ENCODE data around the gene CRYBA1.
"Not testable (repeated sequence)": the region's sequence is repeated elsewhere in the genome, so short reads cannot be mapped to it uniquely, and the experiment has no call there.

CRYBA1 gene

DNA sequence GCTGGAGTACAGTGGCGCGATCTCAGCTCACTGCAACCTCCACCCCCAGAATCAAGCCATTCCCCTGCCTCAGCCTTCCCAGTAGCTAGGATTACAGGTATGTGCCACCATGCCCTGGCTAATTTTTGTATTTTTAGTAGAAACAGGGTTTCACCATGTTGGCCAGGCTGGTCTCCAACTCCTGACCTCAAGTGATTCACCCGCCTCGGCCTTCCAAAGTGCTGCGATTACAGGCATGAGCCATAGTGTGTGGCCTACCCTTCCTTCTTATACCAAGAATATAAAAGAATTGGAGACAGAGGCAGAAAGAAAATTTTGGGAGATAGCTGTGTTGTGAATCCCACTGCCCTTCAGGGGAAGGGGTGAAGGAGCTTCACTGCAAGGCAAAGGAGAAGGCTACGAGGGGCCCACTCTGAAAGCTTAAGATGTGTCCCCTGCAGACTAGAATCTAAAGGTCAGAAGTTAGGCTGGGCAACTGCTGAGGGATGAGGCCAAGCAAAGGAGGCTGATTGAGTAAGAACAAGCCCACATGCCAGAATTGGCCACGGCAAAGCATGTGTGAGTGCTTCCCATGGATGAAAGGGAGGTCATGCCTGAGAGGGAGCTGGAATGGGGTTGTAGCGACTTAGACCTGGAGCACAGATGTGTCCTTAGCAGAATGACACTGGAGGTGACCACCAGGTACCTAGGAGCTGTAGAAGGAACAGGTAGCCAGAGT is 8.4 kb upstream of the CRYBA1 start:
- DNase-seq: no peak

DNA sequence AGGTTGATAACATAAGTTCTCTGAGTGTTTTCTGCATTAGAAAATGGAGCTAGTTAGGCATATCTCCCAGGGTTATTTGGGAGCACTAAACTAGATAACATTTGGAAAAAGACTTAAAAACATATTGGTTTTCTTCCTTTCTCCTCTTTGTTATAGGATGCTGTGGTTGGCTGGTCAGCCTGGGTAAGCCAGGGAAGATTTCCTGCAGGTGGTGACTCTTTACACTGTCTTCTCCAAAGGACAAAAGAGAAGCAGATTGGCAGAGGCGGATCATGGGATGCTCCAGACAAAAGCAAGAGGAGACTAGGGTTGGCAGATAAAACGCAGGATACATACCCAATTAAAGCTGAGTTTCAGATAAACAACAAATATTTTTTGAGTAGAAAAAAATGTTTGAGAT is 6.2 kb upstream of the CRYBA1 start:
- DNase-seq: no peak

DNA sequence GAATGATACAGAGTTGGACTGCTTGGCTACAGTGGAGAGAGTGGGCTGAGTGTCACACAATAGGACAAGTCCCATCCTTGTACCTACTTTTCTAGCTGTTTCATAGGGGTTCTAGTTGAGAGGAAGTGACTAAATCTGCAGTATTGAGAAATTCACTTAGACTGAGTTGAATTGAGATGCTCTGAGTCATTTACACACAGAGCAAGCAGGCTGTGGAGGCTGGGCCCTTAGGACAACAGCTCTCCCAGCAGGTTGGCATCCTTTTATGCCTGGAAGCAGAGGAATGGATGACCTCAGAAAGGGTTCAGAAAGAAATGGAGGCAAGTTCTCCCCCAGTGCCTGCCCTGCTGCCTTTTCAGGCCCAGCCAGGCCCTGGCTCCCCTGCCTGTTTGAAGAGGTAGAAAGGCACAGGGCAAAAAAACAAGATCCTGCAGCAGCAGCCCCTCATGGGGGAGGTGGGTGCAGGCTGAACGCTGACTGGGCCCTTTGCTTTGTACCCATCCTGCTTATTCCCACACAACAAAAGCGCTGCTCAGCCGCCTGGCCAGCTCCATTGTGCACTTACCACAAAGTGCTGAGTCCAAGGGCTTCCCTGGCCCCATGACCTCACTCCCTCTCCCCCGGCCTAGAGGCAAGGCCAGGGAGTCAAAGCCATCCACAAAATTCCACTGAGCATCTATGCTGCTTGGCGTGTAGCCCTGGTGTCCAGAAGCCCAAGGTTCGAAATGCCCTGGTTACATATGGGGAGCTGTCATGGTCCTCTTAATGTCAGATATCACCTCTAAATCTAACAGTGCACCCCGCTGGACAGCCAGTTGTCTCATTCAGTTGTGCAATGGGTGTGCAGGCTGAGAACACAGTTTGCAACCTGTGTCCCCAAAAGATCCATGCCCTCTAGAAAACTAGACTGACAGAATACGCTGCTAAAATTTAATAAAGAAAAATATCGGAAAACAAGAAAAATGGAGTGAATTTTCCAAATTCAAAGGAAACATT is 5.4 kb upstream of the CRYBA1 start:
- DNase-seq: no peak

DNA sequence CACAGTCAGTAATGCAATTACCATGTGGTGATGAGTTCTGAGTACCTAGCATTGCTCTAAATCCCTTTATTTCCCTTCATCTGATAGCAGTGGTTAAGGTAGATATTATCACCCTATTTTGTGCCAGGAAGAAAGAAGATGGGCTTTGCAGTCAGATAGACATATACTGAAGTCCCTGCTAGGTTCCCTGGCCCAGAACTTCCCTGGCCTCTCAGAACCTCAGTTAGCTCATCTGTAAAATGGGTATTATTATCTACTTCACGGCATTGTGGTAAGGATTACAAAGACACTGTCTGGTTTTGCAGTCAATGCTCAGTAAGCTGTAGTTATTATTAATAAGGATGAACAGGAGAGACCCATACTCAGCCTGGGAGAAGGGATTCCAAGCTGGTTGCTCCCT is 4.6 kb upstream of the CRYBA1 start:
- DNase-seq: no peak

DNA sequence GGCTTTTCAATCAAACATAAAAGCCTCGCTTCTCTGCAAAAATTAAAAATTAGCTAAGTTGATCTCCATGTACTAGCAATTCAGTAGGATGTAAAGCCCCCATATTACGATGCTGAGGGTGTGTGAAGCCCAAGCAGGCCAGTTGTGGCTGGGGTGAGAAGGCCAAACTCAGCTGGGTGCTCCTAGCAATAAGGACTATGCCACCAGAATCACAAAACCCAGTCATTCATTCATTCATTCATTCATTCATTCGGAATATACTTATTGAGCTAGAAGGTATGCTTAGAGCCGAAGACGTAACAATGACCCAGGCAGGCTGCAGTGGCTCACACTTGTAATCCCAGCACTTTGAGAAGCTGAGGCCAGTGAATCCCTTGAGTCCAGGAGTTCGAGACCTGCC is 3.9 kb upstream of the CRYBA1 start:
- no peak for DNase-seq

- peak; percentile 11 for DNase-seq
These were observed 2.9 kb upstream of the CRYBA1 start for GRCh38 chr17:29243792-29244191.

DNA sequence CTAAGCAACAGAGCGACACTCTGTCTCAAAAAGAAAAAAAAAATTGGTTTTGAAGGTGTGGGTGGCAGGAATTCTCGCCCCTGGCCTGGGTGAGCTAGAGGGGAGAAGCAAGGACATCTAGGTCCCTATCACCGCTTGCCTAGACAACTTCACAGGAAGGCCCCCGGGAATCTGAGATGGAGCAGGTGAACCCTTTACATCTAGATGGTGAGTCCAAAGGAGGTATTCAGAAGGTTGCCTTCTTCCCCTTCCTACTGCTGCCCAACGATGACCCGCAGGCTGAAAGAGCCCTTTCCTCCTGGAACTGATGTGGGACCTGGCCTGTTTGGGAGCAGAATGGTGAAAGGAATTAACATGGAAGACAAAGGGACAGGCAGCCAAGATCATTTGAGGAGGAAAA is 1.3 kb upstream of the CRYBA1 start:
- no peak for DNase-seq

- DNase-seq: no peak
These were observed 560 bp downstream of the CRYBA1 start for GRCh38 chr17:29247219-29247618.

GRCh38 chr17:29248845-29249244 is 2.2 kb downstream of the CRYBA1 start:
- no peak for DNase-seq

GRCh38 chr17:29250666-29251065 is 4.0 kb downstream of the CRYBA1 start:
- no peak for DNase-seq

- no peak for DNase-seq
These were observed 4.5 kb downstream of the CRYBA1 start for GRCh38 chr17:29251184-29251583.

- peak; percentile 93 for DNase-seq
These were observed 5.6 kb downstream of the CRYBA1 start for GRCh38 chr17:29252101-29252791.

GRCh38 chr17:29253037-29253436 is 6.4 kb downstream of the CRYBA1 start:
- DNase-seq: no peak

DNA sequence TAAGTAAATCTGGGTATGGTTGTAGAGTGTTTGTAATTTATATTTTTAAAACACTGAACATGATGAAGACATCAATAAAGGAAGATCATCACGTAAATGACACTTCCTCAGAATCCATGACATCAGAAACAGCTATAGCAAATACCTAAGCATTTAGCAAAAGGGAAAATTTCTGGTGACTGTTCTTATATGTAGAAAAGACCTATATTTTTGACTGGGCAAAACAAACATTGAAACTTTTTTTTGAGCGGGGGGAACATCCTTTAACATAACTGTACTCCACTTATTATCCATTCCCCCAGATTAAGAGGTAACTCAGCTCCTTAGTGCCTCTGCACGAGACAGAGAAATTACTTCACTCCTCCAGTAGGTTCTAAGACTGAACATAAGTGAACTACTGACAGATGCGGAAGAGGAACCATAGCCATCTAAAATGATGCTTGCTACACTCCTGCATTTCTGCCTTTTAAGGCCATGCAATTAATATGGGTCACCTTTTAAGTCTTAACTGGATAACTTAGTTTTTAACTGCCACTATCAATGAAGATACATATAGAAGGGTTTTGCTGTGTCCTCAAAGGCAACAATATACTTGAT is 9.4 kb downstream of the CRYBA1 start:
- DNase-seq: no peak

DNA sequence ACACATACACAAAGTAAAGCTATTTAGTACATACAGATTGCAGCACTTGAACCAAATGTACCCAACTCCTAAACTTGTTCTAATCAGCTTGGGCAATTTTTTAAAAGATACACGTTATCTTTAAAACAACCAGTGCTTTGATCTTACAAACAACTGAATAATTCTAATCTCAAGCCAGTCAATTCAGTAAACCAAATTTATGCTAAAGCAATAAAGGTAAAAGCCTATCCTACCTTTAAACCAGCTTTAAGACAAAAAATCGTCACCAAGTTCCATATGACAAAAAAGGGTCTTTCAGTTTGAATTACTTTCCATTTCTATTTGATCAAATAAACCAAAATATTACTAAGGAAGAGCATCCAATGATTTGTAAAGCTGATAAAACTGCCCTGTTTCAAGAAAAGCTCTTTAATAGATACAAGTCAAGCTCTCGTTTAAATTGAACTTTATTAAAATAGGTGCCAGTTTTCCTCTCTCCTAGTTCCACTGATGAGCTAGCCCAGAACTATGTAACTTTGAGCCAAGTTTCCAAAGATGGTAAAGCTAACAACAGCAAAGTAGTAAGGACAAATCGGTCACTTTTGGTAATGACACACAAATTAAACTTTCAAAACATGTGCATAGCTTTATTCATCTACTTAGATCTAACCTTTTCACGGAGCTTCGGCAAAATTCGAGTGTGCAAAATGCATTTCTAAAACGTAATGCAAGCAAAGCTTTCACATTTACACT is 10.2 kb downstream of the CRYBA1 start:
- no peak for DNase-seq

DNA sequence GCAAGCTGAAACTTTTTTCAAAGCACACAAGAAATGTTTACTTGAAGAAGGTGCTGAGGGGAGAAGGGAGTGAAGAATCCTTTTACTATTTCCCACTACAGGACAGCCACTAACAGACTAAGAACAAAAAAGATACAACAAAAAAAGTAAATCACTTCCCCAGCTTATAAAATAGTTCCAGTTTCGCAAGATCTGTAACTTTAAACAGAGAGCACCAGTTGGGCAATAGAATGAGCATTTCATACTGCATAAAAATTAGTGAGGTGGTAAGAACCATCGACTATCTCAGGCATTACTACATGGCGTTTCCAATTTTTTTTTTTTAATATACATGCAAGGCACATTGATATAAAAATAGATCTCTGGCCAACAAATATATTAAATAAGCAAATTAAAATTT is 11.1 kb downstream of the CRYBA1 start:
- DNase-seq: no peak

GRCh38 chr17:29263916-29264315 is 17.3 kb downstream of the CRYBA1 start:
- no peak for DNase-seq

- DNase-seq: not testable (repeated sequence)
These were observed 25.3 kb downstream of the CRYBA1 start for GRCh38 chr17:29271980-29272379.

DNA sequence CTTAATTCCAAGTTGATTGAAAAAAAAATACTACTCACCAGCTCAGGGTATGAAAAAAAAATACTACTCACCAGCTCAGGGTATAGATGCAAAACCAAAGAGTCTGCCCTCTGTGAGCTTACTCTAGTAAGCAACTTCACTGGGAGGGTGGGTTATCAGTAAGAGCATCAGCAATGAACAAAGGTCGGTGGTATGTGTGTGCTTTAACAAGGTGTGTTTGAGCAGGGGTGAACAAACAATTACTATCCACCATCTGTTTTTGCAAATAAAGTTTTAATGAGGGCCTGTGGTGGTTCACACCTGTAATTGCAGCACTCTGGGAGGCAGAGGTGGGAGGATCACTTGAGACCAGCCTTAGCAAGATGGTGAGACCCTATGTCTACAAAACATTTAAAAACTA is 27.3 kb downstream of the CRYBA1 start:
- no peak for DNase-seq

- no peak for DNase-seq
These were observed 32.0 kb downstream of the CRYBA1 start for GRCh38 chr17:29278692-29279091.

- DNase-seq: no peak
These were observed 32.9 kb downstream of the CRYBA1 start for GRCh38 chr17:29279397-29280070.

- DNase-seq: no peak
These were observed 36.8 kb downstream of the CRYBA1 start for GRCh38 chr17:29283496-29283895.
